ENCODE data around the gene FOXE1. TPM values are rescaled to one million over a fixed set of nuclear protein-coding genes. Genes with fewer than 3 reads are reported as not detected.

Gene FOXE1
- total RNA-seq, 4 donors from 2014 or later: 7.1 to 17.4 (median 12.4) TPM

DNA sequence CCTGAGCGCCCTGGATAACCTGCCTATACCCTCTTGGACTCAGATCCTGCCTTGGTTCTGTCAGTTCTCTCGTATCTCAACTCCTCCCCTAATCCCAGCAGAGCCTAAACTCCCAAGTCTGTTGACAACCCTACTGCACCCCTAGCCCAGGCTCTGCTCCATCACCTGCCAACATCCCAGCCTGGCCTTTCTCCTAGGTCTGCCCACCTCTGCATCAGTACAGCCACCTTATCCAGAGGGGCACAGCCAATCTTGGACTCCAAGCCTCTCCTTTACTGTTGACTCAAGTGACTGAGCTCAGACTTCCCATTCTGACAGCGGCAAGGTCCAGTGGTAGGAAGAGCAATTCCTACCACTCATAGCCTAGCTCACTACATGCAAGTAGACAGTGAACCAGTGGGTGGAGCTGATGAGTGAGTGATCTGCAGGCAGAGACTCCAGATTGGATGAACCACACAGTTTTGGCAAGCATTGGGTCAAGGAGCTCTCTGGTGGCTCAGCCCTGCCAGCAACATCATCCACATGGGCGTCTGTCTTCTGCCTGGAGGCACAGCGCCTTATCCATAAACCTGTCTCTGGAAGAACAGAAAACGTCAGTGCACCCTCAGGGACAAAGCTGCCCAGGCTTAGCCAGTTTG is 42.8 kb downstream of the FOXE1 start:
- Histone ChIP-seq H3K9me3 (no peaks in the 10 kb centered on the region), H3K4me3 (no peak overlapping the region), H3K4me1 (peaks cover 0 to 12% (median 0%) of the 10 kb centered on the region in 3 donors), H3K36me3 (peaks cover 0 to 32% (median 0%) of the 10 kb centered on the region in 3 donors), H3K27me3 (no peaks in the 10 kb centered on the region), H3K27ac (no peak overlapping the region)
- DNase-seq: no peak
- intact Hi-C loops (cut with DNase I): no loop called here
- no peak for TF ChIP-seq POLR2A (IDR thresholded peaks at IDR 0.05)
- peak in 2 of 6 experiments; percentile 20 to 48 for TF ChIP-seq CTCF (IDR thresholded peaks at IDR 0.05)
- 71 to 86% methylated on average over 2 to 5 of the region's 6 CpGs for WGBS, 2 donors

DNA sequence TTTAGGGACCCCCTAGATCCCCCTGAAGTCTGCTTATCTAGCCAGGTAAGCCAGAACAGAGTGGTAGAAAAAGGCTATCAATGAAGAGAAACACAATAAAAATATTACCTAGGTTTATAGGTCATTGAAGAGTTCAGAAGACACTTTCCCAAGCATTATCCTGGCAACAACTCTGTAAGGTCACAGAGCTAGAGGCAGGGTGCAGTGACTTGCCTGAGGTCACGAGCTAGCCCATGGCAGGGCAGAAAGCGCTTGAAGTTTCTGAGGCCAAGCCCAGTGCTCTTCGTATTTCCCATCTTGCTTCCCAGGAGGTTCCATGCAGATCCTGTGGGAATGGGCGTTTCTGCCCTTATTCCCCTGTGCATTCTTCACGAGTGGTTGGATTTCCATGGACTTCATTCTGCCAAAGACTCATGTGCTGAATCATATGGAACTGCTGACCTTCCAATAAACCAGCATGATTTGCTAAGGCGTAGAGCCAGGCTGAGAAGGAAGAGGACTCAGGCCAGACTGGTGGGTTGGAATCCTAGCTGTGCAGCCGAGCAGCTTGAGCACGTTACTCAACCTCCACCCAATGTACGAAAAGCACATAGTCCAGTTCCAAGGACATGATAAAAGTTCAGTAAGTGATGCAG is 47.2 kb downstream of the FOXE1 start:
- Histone ChIP-seq H3K4me3 (no peak overlapping the region), H3K36me3 (peaks cover 0 to 61% (median 0%) of the 10 kb centered on the region in 3 donors), H3K4me1 (peaks cover 0 to 19% (median 0%) of the 10 kb centered on the region in 3 donors), H3K27me3 (no peaks in the 10 kb centered on the region), H3K27ac (peak overlapping the region in 1 of 4 donors; percentile 22), H3K9me3 (no peaks in the 10 kb centered on the region)
- 69% methylated on average over 9 of the region's 9 CpGs for WGBS, 2 donors
- intact Hi-C loops (cut with DNase I): loop anchor here (5.0 kb wide), 1 partner anchor 188 kb away; no protein-coding TSS in a partner anchor
- no peak for DNase-seq
- TF ChIP-seq POLR2A (IDR thresholded peaks at IDR 0.05) (no peak), CTCF (IDR thresholded peaks at IDR 0.05) (no peak)

GRCh38 chr9:97900738-97901565 is 47.9 kb downstream of the FOXE1 start:
- peak overlapping the region in 1 of 4 donors; percentile 22 for H3K27ac ChIP-seq
- H3K4me3 ChIP-seq: no peak overlapping the region
- no peaks in the 10 kb centered on the region for H3K9me3 ChIP-seq
- intact Hi-C loops (cut with DNase I): loop anchor here (5.0 kb wide), 1 partner anchor 189 kb away; no protein-coding TSS in a partner anchor
- no peak for DNase-seq
- no peaks in the 10 kb centered on the region for H3K27me3 ChIP-seq
- 27 to 30% methylated on average over 5 of the region's 5 CpGs for WGBS, 2 donors
- TF ChIP-seq POLR2A (IDR thresholded peaks at IDR 0.05) (no peak), CTCF (IDR thresholded peaks at IDR 0.05) (peak; percentile 54 to 83 (median 72))
- H3K4me1 ChIP-seq: peaks cover 0 to 23% (median 3%) of the 10 kb centered on the region in 3 donors
- H3K36me3 ChIP-seq: peaks cover 0 to 65% (median 0%) of the 10 kb centered on the region in 3 donors

GRCh38 chr9:97903177-97903576 is 50.2 kb downstream of the FOXE1 start:
- peaks cover 0 to 45% (median 7%) of the 10 kb centered on the region in 3 donors for H3K4me1 ChIP-seq

More at GRCh38 chr9:97903177-97903576, 50.2 kb downstream of the FOXE1 start:
- no peak for DNase-seq
- 53 to 55% methylated on average over 1 of the region's 1 CpG for WGBS, 2 donors
- TF ChIP-seq POLR2A (IDR thresholded peaks at IDR 0.05) (no peak), CTCF (IDR thresholded peaks at IDR 0.05) (no peak)
- Histone ChIP-seq H3K27ac (no peak overlapping the region), H3K27me3 (no peaks in the 10 kb centered on the region), H3K9me3 (no peaks in the 10 kb centered on the region), H3K36me3 (peaks cover 0 to 69% (median 0%) of the 10 kb centered on the region in 3 donors), H3K4me3 (no peak overlapping the region)
- intact Hi-C loops (cut with DNase I): loop anchor here (5.0 kb wide), 1 partner anchor 191 kb away; no protein-coding TSS in a partner anchor

Measured in esophagus squamous epithelium (tissue), 5 donors.